GM21825 (cell line): ENCODE data around the gene NECTIN1.

ENCODE experiments used
- ATAC-seq: cut with Tn5 transposase; IDR thresholded peaks from one replicate; pipeline ENCODE4 v1.9.1; 2021; ENCODE audit warnings: mild to moderate bottlenecking, moderate library complexity; ENCODE audit not compliant: unreplicated experiment

NECTIN1 gene

DNA sequence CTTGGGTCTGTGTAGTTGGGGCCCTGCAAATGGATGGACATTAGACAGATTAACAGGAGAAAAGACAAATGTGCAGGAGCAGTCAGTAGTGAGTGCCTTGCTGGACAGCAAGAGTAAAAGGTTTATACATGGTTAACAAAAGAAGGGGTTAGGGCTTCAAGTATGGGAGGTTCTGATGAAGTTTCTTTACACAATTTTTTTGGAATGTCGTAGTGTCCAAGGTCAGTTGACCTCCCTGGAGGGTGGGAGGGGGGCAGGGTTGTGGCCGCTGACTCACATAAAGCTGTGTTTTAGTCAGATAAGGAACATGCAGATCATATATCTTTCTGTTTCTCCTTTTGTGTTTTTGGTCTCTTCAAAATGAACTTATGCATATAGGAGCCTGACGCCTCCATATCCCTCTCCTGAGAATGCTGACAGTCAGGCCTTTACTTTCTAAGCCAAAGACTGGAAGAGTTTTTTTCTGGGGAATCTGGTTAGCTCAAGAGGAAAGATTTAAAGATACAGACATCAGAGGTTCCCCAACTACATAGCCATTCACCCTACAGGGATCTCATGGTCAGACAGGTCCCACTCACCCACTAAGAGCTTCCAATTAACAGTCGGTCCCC lies 134.3 kb downstream of the NECTIN1 start:
- ATAC-seq = no peak

DNA sequence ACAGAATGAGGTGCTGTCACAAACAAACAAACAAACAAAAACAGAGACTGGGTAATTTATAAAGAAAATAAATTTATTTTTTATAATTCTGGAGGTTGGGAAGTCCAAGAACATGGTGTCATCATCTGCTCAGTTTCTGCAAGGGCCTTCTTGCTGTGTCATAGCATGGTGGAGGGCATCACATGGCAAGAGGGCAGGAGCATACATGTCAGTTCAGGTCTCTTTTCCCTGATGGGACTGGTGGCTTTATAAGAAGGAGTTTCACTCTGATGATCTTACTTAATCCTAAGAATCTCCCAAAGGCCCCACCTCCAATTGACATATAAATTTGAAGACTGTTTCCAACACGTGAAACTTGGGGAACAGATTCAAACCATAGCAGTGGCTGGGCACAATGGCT lies 135.7 kb downstream of the NECTIN1 start:
- ATAC-seq = no peak

DNA sequence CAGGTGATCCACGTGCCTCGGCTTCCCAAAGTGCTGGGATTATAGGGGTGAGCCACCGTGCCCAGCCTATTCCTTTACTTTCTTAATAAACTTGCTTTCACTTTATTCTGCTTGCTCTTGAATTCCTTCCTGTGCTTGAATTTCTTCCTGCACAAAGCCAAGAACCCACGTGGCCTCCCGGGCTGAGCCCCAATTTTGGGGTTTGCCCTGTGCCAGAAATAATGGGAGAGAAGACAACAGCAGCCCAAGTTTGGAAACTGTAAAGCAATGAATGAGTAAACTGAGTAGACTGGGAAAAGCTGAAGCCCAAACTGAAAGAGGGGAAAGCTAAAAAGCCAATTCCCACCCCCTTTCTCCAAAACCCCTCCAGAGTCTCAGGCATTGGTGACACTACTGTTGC lies 136.4 kb downstream of the NECTIN1 start:
- no peak for ATAC-seq

DNA sequence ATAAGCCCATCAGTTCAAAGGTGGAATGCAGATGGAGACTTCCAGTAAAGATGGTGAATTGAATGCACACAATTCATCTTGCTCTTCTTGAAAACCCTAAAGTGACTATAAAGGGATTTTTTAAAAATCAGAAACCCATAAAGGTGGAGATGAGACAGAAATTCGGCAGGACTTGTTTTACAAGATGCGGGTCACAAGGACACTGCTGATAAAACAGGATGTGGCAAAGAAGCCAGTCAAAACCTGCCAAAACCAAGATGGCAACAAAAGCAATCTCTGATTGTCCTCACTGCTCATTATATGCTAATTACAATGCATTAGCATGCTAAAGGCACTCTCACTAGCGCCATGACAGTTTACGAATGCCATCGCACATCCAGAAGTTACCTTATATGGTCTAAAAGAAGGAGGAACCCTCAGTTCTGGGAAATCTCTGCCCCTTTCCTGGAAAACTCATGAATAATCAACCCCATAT lies 137.1 kb downstream of the NECTIN1 start:
- no peak for ATAC-seq

DNA sequence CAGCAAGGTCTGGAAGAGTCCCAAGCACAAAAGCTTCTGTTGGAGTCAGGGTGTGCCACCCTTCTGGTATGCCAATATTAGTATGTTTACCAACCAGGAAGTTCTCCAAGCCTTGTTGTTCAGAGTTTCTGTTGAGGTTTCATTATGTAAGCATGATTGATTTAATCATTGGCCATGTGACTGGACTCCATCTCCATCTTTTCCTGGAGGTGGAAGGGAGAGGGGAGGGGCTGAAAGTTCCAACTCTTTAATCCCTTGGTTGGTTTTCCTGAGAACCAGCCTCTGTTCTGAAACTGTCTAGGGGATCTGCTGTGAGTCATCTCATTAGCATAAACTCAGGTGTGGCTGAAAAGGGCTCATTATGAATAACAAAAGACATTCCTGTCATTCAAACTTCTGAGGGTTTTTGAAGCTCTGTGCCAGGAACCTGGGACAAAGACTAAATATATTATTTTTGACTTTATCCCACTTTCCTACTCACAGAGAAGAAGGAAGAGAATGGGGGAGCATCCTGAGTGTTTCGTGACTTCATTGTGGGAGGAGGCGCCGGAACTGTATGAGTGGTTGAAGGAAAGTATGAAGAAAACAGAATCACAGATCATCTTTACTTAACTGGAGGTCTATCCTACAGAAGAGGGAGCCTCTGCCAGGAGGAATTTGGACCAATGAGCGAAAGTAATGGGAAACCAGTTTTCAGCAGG lies 138.2 kb downstream of the NECTIN1 start:
- no peak for ATAC-seq

DNA sequence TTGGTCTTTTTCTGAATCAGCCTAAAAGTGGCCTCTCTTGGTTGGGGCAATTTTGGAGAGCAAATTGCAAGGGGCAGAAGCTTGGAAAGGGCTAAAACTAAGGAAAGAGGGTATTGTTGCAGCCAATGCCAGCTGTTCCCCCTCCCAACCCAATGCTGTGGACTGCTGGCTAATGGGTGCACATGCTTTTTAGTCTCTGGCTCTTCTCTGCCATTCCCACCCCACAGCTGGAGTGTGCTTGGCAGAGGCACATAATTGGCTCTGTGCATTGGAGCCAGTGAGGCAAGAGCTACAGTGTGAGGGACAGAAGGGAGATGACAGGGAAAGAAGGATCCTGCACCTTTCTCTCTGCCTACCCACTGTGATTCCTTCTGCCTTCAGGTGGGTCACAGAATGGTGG lies 140.0 kb downstream of the NECTIN1 start:
- ATAC-seq = no peak
